HG03571 (cell line): ENCODE data around the gene DTX1.

Experiments
- ATAC-seq: cut with Tn5 transposase; IDR thresholded peaks from one replicate; pipeline ENCODE4 v1.9.1; 2021; ENCODE audit not compliant: unreplicated experiment

Gene DTX1

GRCh38 chr12:113070117-113070906 is 13.8 kb downstream of the DTX1 start:
- ATAC-seq = no peak

GRCh38 chr12:113071135-113072112 is 14.9 kb downstream of the DTX1 start:
- ATAC-seq = no peak

GRCh38 chr12:113072136-113072535 is 15.6 kb downstream of the DTX1 start:
- no peak for ATAC-seq

- no peak for ATAC-seq
These were observed 17.1 kb downstream of the DTX1 start for GRCh38 chr12:113073586-113073985.

- ATAC-seq = peak; percentile 95
These were observed 18.7 kb downstream of the DTX1 start for GRCh38 chr12:113075137-113075683.

- no peak for ATAC-seq
These were observed 20.7 kb downstream of the DTX1 start for GRCh38 chr12:113077057-113077858.

- no peak for ATAC-seq
These were observed 21.3 kb downstream of the DTX1 start for GRCh38 chr12:113077859-113078255.

GRCh38 chr12:113081873-113082272 is 25.3 kb downstream of the DTX1 start:
- no peak for ATAC-seq

GRCh38 chr12:113082486-113083148 is 26.1 kb downstream of the DTX1 start:
- ATAC-seq = peak; percentile 79

- ATAC-seq = no peak
These were observed 27.4 kb downstream of the DTX1 start for GRCh38 chr12:113083863-113084435.

GRCh38 chr12:113086249-113087164 is 30.0 kb downstream of the DTX1 start:
- no peak for ATAC-seq

- no peak for ATAC-seq
These were observed 30.7 kb downstream of the DTX1 start for GRCh38 chr12:113087193-113087592.

GRCh38 chr12:113088037-113088436 is 31.5 kb downstream of the DTX1 start:
- ATAC-seq = no peak

- ATAC-seq = no peak
These were observed 32.6 kb downstream of the DTX1 start for GRCh38 chr12:113088971-113089756.

GRCh38 chr12:113089839-113090238 is 33.3 kb downstream of the DTX1 start:
- no peak for ATAC-seq

GRCh38 chr12:113090740-113091139 is 34.2 kb downstream of the DTX1 start:
- no peak for ATAC-seq

- ATAC-seq = no peak
These were observed 35.0 kb downstream of the DTX1 start for GRCh38 chr12:113091506-113091905.
